K562 (cell line): ENCODE data around the gene SUMF1. TPM values are rescaled to one million over a fixed set of nuclear protein-coding genes. Genes with fewer than 3 reads are reported as not detected.

ENCODE experiments used
- ATAC-seq: fragments of 200-7000 bp; cut with Tn5 transposase; 3 replicates; pipeline ENCODE4 v1.9.1; 2020; ENCODE audit warnings: moderate library complexity
- BruUV-seq: library from RNA; stranded (reverse); fragments of 400-500 nt; replicated peaks from 2 replicates; lab custom pipeline; 2021; lab: Mats Ljungman, UMichigan
- CTCF ChIA-PET: fragments of 300-600 bp; formaldehyde crosslinking; extraction: SDS; loops from one replicate; lab custom pipeline; 2021; ENCODE audit warnings: low intra/inter-chr PET ratio; lab: Yijun Ruan, JAX
- POLR2A ChIA-PET: fragments of 300-600, 350-650 bp; sonication (Branson Sonifier 250); formaldehyde crosslinking; extraction: SDS; loops from one replicate; lab custom pipeline; 2021; ENCODE audit warnings: antibody characterized with exemption, inconsistent platforms; lab: Yijun Ruan, JAX
- DNase-seq, 4 experiments: peaks; one replicate each; pipeline versions ENCODE4 v3.0.0 to v3.0.0-alpha.2; 2011 to 2018; ENCODE audit warnings: low spot score in 3 of 4, mixed read lengths in 3 of 4; ENCODE audit errors: extremely low read depth in 1 of 4
- FAIRE-seq: peaks from 2 replicates; lab custom pipeline; 2011; peaks lifted over from hg19 to GRCh38; lab: Jason Lieb, UNC
- H2AFZ ChIP-seq: 2 replicates; pipeline ENCODE4 v1.6.0; 2011; ENCODE audit warnings: low read depth, low read length, control low read depth, inconsistent platforms
- H3K27ac ChIP-seq: fragments of 200-600 bp; 3 replicates; pipeline ENCODE4 v1.8.0; 2011; ENCODE audit warnings: low read depth, mild to moderate bottlenecking, control low read depth, inconsistent platforms, low read length, moderate library complexity, mixed read lengths; ENCODE audit errors: extremely low read depth
- H3K27me3 ChIP-seq, 2 experiments: fragments of 300-600 bp in 1 of 2; 2 replicates in 1 of 2; 3 replicates in 1 of 2; pipeline versions ENCODE4 v1.6.0 to v1.8.0; 2011; ENCODE audit warnings: inconsistent platforms in 2 of 2, low read length in 2 of 2, mild to moderate bottlenecking in 1 of 2, mixed read lengths in 1 of 2, moderate library complexity in 1 of 2; ENCODE audit not compliant: control insufficient read depth in 2 of 2, insufficient read depth in 2 of 2
- H3K36me3 ChIP-seq: fragments of 300-600 bp; 3 replicates; pipeline ENCODE4 v1.8.0; 2011; ENCODE audit warnings: mild to moderate bottlenecking, low read length, inconsistent platforms; ENCODE audit not compliant: control insufficient read depth, insufficient read depth
- H3K4me1 ChIP-seq, 2 experiments: fragments of 200-600 bp in 1 of 2; replicated peaks in 1 of 2; 2 replicates in 1 of 2; 3 replicates in 1 of 2; pipeline versions ENCODE4 v1.5.1 to v1.8.0; 2011; ENCODE audit warnings: inconsistent platforms in 2 of 2, low read length in 2 of 2, mild to moderate bottlenecking in 1 of 2, mixed read lengths in 1 of 2, moderate library complexity in 1 of 2; ENCODE audit not compliant: control insufficient read depth in 2 of 2, insufficient read depth in 2 of 2
- H3K4me2 ChIP-seq: 2 replicates; pipeline ENCODE4 v1.6.1; 2011; ENCODE audit warnings: low read length, control low read depth, inconsistent platforms, mixed read lengths; ENCODE audit not compliant: insufficient read depth
- H3K4me3 ChIP-seq: fragments of 200-600 bp; sonication (generic), shearing (Covaris generic); 2 replicates; pipeline ENCODE4 v1.5.1; 2016; ENCODE audit warnings: control low read depth, inconsistent platforms
- H3K79me2 ChIP-seq: fragments of 200-600 bp; 3 replicates; pipeline ENCODE4 v1.8.0; 2011; ENCODE audit warnings: low read length, inconsistent platforms; ENCODE audit not compliant: control insufficient read depth, insufficient read depth
- H3K9ac ChIP-seq, 2 experiments: 2 replicates each; pipeline versions ENCODE4 v1.6.0 to v1.6.1; 2011; ENCODE audit warnings: low read depth in 2 of 2, low read length in 2 of 2, control low read depth in 1 of 2, inconsistent platforms in 1 of 2, mild to moderate bottlenecking in 1 of 2, mixed read lengths in 1 of 2; ENCODE audit not compliant: insufficient read depth in 1 of 2
- H3K9me1 ChIP-seq: one replicate; pipeline ENCODE4 v1.6.0; 2011; ENCODE audit warnings: inconsistent platforms, mild to moderate bottlenecking, low read length, moderate library complexity; ENCODE audit not compliant: control insufficient read depth, insufficient read depth
- H3K9me3 ChIP-seq: replicated peaks from 2 replicates; pipeline ENCODE4 v1.5.1; 2011; ENCODE audit warnings: low read depth, low read length, inconsistent platforms; ENCODE audit not compliant: control insufficient read depth, insufficient read depth
- H4K20me1 ChIP-seq: replicated peaks from 2 replicates; pipeline ENCODE4 v1.6.1; 2011; ENCODE audit warnings: low read length, inconsistent platforms, mixed read lengths; ENCODE audit not compliant: control insufficient read depth, insufficient read depth
- COPS2 ChIP-seq: fragments of 450-650 bp; conservative IDR thresholded peaks from 2 replicates; pipeline ENCODE4 v1.6.1; 2016; ENCODE audit warnings: mild to moderate bottlenecking, moderate library complexity
- ESRRA ChIP-seq: fragments of 450-650 bp; IDR thresholded peaks from 2 replicates; pipeline ENCODE4 v1.6.1; 2014; ENCODE audit warnings: low read depth, mild to moderate bottlenecking, moderate library complexity, borderline replicate concordance
- MEIS2 ChIP-seq: fragments of 450-650 bp; IDR thresholded peaks from 2 replicates; pipeline ENCODE4 v1.6.1; 2014; ENCODE audit warnings: mild to moderate bottlenecking; ENCODE audit not compliant: partially characterized antibody
- NCOA6 ChIP-seq: fragments of 450-650 bp; IDR thresholded peaks from 2 replicates; pipeline ENCODE4 v1.6.1; 2017; ENCODE audit warnings: mild to moderate bottlenecking
- PBX2 ChIP-seq, 2 experiments: IDR thresholded peaks in 1 of 2; conservative IDR thresholded peaks in 1 of 2; 2 replicates each; pipeline ENCODE4 v1.6.1; 2016; ENCODE audit warnings: low read depth in 2 of 2, mild to moderate bottlenecking in 1 of 2, missing compliant biosample characterization in 1 of 2, missing genetic modification characterization in 1 of 2, moderate library complexity in 1 of 2
- PKNOX1 ChIP-seq: fragments of 450-650 bp; IDR thresholded peaks from 2 replicates; pipeline ENCODE4 v1.6.1; 2016
- SIX5 ChIP-seq, 2 experiments: IDR thresholded peaks; 2 replicates each; pipeline ENCODE4 v1.6.1; 2011; ENCODE audit warnings: low read length in 2 of 2, borderline replicate concordance in 1 of 2, low read depth in 1 of 2, mild to moderate bottlenecking in 1 of 2, moderate library complexity in 1 of 2; ENCODE audit not compliant: insufficient read depth in 1 of 2
- SMAD2 ChIP-seq: fragments of 150-350 bp; IDR thresholded peaks from 2 replicates; pipeline ENCODE4 v1.6.1; 2014; ENCODE audit warnings: low read depth, mild to moderate bottlenecking, low read length
- TEAD2 ChIP-seq: fragments of 450-650 bp; IDR thresholded peaks from 2 replicates; pipeline ENCODE4 v1.6.1; 2016; ENCODE audit warnings: missing genetic modification characterization, control low read depth, missing compliant biosample characterization
- ZNF77 ChIP-seq: fragments of 250-450 bp; sonication (Bioruptor Pico); IDR thresholded peaks from 2 replicates; pipeline ENCODE4 v1.5.0; 2020
- WGBS: fragments of 100-300 bp; shearing (Covaris generic); methylation state at CpG from one replicate; pipeline ENCODE4 v1.1.6; 2016; ENCODE audit warnings: low coverage, mixed read lengths; ENCODE audit not compliant: insufficient coverage; ENCODE audit errors: missing lambda C conversion rate; 5-methylcytosine and 5-hydroxymethylcytosine counted together
- in situ Hi-C: fragments of 300-500 bp; cut with MboI; formaldehyde crosslinking; loops from 4 replicates; pipeline ENCODE4 v1.15.0; 2018; ENCODE audit warnings: inconsistent platforms, mixed read lengths
- intact Hi-C: fragments of 100-400 bp; cut with micrococcal nuclease; formaldehyde crosslinking; loops from 2 replicates; pipeline ENCODE4 v1.14.2; 2022
- polyA plus RNA-seq, 8 experiments: library from polyadenylated mRNA; depleted of rRNA in 4 of 8; stranded (reverse) in 5 of 8; unstranded in 3 of 8; fragments of >200 nt; fragmentation: Nextera tagmentation in 2 of 8; fragmentation: Illumina TruSeq in 1 of 8; extraction: Ambion mirVana in 2 of 8; extraction: Trizol in 1 of 8; gene quantifications; 2 replicates each; pipeline versions ENCODE4 v1.2.1 to v1.2.3, GENCODE V29; 2011 to 2014; ENCODE audit warnings: inconsistent platforms in 1 of 8, missing spikeins in 1 of 8
- total RNA-seq, 7 experiments: library from RNA; depleted of rRNA in 6 of 7; stranded (reverse); fragments of >200 nt in 6 of 7; fragmentation: Illumina TruSeq in 2 of 7; extraction: Trizol in 2 of 7; gene quantifications; 2 replicates each; pipeline versions ENCODE4 v1.2.1 to v1.2.3, GENCODE V29; 2011 to 2021; ENCODE audit warnings: low replicate concordance in 1 of 7

SUMF1 gene
- total and polyA plus RNA-seq, 9 of the 15 experiments (the other 6 are each of a cell fraction or from before 2014, with no cell fraction given), result 1.3 to 7.4 (median 4.2) TPM

- H3K9ac ChIP-seq, result no peak overlapping the region
- BruUV-seq, result no TSS peak
- no peaks in the 10 kb centered on the region for H3K9me3 ChIP-seq
- DNase-seq, result peak in 1 of 4 experiments; percentile 18
- in situ Hi-C loops, result no loop called here
- H2AFZ ChIP-seq, result no peak overlapping the region
- H3K79me2 ChIP-seq, result no peaks in the 10 kb centered on the region
- ATAC-seq, result no peak
- TF ChIP-seq COPS2, result no peak
- no peak for TF ChIP-seq PBX2 (CRISPR knock-in tag; IDR thresholded peaks at IDR 0.05; ENCODE audit: low read depth)
- peak; percentile 92 for TF ChIP-seq PBX2 (tag; conservative IDR thresholded peaks at IDR 0.05; ENCODE audit: low read depth)
- TF ChIP-seq SIX5 (IDR thresholded peaks at IDR 0.05; ENCODE audit: borderline replicate concordance in 1 of 2, insufficient read depth in 1 of 2, low read depth in 1 of 2, low read length in 2 of 2), result 0 out of 4 replicates have a peak, but pooled peaks of 1 of the 2 experiments have one; percentile 3
- TF ChIP-seq TEAD2 (tag), result no peak
- peak; percentile 64 for TF ChIP-seq ESRRA
- TF ChIP-seq PKNOX1, result peak; percentile 81
- TF ChIP-seq MEIS2, result peak; percentile 91
- no peak for TF ChIP-seq NCOA6
- no peak for TF ChIP-seq SMAD2
- no peak for TF ChIP-seq ZNF77 (CRISPR knock-in tag)
- TF ChIP-seq, all 486 proteins: peak for 5
- no peaks in the 10 kb centered on the region for H3K27me3 ChIP-seq
- H3K4me1 ChIP-seq, result peaks cover 4 to 37% of the 10 kb centered on the region in 2 experiments; a peak in 4 of 5 replicates
- no peak overlapping the region for H3K4me2 ChIP-seq
- POLR2A ChIA-PET, result interaction anchor here (0.7 kb wide), 2 partner anchors 10 to 11 kb away, joined by 3 to 5 read pairs; no protein-coding TSS in a partner anchor
- H3K36me3 ChIP-seq, result no peaks in the 10 kb centered on the region
- WGBS, result 47% methylated on average over 1 of the region's 1 CpG
- intact Hi-C loops, result loop anchor here (2.0 kb wide), 1 partner anchor 15 kb away; no protein-coding TSS in a partner anchor
- H3K4me3 ChIP-seq, result no peak overlapping the region
- CTCF ChIA-PET, result no interaction called here
- no peaks in the 10 kb centered on the region for H3K9me1 ChIP-seq
- no peak for FAIRE-seq
- peak overlapping the region; percentile 26; the same call in 1 of the 3 replicates for H3K27ac ChIP-seq
- no peaks in the 10 kb centered on the region for H4K20me1 ChIP-seq
Observed at GRCh38 chr3:4321732-4322131, 145.3 kb downstream of the SUMF1 start.
